ENCODE results near the gene ZNF554.
"Not testable (repeated sequence)": the region's sequence is repeated elsewhere in the genome, so short reads cannot be mapped to it uniquely, and the experiment has no call there.

ZNF554 gene

DNA sequence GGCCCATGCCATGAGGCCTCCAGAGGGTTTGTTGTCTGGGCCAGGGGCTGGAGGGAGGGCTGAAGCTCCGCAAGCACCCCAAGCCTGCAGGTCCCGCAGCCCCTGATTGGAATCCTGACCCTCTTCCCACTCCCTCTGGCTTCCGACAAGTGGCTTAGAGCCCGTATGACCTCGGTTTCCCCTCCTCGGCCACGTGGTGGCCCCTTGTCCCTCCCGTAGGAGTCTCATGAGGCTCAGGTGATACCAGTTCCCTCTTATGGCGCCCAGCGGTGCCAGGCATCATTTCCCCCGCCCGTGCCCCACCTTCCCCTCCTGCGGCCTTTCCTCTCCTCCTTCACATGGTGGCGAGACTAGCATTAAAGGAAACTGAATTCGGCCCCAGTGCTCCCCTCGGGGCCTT is 28.2 kb upstream of the ZNF554 start:
- DNase-seq: no peak

DNA sequence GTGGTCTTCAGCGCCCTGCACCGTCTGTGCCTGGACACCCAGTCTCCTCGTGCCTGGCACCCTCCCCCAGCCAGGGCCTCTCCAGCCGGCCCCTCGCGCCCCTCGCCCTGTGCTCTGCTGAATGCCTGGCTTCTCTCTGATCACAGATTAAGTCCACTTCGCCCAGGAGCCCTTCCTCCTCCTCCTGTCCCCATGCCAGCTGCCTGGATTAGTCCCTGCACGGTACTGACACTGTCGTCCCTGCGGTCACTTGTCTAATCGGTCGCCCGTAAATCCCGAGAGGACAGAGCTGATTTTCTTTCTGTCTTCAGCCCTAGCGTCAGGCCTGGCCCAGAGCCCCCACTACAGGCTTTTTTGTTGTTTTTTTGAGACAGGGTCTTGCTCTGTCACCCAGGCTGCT is 27.8 kb upstream of the ZNF554 start:
- no peak for DNase-seq

DNA sequence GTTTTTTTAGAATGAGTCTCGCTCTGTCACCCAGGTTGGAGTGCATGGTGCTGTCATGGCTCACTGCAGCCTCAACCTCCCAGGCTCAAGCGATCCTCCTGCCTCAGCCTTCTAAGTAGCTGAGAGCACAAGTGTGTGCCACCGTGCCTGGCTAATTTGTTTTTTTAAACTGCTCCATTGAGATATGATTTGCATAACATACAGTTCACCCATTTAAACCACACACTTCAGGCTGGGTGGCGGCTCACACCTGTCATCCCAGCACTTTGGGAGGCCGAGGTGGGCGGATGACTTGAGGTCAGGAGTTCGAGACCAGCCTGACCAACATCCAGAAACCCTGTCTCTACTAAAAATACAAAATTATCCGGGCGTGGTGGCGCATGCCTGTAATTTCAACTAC is 27.0 kb upstream of the ZNF554 start:
- not testable (repeated sequence) for DNase-seq

DNA sequence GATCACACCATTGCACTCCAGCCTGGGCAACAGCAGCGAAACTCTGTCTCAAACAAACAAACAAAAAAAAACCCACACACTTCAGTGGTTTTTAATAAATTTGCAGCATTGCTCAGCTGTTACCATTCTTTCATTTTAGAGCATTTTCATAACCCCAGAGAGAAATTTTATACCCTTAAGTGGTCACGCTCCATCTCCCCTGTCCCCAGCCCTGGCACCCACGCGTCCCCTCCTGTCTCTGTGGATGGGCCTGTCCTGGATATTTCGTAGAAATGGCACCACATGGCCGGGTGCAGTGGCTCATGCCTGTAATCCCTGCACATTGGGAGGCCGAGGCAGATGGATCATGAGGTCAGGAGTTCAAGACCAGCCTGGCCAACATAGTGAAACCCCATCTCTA is 26.5 kb upstream of the ZNF554 start:
- DNase-seq: no peak

GRCh38 chr19:2793577-2793976 is 26.1 kb upstream of the ZNF554 start:
- DNase-seq: no peak

- no peak for DNase-seq
Observed at GRCh38 chr19:2795827-2796658, 23.6 kb upstream of the ZNF554 start.

GRCh38 chr19:2796659-2797266 is 22.9 kb upstream of the ZNF554 start:
- no peak for DNase-seq

DNA sequence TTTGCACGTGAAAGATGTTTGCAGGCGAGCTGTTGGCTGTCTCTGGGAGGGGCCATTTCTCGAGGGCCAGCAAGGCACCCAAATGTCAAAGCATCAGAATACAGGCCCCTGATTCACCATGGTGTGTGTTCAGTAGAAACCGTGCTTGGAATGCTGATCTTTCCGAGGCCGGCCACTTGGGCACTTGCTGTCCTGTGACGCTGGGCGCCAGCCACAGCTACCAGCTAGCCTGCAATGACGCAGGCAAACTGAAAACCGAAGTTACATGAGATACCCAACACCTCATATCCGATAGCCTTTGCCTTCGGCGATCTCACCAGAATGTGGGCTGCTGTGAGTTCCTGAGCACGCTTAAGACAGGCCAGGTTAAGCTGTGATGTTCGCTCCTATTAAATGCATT is 22.4 kb upstream of the ZNF554 start:
- DNase-seq: no peak

DNA sequence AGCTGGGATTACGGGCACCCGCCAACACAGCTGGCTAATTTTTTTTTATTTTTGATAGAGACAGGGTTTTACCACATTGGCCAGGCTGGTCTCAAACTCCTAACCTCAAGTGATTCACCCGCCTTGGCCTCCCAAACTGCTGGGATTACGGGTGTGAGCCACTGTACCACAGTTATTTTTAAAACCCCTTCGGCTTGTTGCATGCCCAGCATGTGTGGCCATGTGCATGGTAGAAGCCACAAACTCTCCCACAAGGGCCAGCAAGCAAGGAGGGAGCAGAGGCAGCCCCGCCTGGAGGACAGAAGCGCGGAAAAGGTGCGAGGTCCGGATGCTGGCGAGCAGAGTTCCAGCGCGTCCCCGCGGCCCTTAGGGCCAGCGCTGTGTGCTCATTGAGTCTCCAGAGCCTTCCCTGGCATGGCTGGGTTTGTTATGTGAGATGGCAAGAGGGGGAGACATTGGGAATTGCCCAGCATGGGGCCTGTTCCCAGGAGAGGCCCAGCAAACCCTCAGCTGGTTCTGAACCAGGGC is 21.4 kb upstream of the ZNF554 start:
- no peak for DNase-seq

DNA sequence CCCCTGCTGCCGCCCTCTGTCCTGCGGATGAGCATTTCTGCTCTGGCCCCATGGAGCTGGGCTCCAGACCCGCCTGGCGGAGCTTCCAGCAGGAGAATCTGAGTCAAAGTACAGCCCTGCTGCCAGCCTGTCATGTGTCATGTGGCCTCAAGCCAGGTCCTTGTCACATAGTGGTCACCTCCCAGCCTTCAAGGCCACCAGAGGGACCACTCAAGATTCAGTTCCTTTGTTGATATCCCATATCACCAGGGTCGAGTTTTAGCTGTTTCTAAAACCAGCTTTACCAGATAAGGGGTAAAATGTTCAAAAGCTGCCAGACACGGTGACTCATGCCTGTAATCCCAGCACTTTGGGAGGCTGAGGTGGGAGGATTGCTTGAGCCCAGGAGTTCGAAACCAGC is 20.9 kb upstream of the ZNF554 start:
- no peak for DNase-seq

DNA sequence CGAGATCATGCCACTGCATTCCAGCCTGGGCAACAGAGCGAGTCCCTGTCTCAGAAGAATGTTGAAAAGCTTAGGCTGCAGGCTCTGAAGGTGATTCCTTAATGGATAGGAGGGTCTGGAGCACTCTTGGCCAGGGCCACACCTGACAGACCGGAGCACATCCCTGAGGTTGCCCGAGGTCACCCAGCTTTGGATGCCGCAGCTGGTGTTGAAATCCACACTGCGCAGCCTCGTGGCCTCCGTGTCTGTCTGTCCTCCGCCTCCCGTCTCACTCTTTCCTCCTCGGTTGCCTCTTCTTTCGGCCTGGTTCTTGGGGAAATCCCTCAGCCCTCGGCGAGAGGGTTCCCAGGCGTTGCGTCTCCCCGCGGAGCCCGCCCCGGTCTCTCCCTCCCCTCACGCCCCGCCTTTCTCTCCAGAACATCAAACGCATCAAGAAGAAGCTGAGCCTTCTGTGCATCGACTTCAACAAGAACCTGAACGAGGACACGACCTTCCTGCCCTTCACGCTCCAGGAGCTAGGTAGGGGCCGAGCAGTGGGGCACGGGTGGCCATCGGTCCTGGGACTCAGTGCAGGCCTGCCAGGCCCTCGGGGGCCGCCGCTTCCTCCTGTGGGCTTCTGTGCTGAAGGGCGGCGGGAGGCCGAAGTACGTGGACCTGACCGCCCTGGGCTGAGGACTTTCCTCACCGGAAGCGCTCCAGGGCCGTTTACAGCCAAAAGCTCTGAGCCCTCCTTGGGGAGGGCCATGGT is 20.2 kb upstream of the ZNF554 start:
- no peak for DNase-seq

DNA sequence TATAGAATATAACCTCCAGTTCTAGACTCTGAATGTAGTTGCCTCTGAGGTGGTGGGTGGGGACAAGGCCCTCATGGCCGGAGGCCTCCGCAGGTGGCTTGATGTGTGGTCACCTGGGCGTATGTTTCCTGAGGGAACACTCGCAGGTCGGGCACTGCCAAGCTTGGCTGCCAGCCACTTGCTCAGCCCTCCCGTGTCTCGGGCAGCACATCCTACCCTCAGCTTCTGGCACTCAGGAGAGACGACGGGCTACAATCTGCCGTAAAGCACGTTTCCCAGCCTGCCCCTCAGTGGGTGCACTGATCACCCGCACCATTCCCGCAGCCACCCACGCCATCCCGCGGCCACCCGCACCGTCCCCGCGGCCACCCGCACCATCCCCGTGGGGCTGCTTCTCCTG is 19.2 kb upstream of the ZNF554 start:
- DNase-seq: no peak

DNA sequence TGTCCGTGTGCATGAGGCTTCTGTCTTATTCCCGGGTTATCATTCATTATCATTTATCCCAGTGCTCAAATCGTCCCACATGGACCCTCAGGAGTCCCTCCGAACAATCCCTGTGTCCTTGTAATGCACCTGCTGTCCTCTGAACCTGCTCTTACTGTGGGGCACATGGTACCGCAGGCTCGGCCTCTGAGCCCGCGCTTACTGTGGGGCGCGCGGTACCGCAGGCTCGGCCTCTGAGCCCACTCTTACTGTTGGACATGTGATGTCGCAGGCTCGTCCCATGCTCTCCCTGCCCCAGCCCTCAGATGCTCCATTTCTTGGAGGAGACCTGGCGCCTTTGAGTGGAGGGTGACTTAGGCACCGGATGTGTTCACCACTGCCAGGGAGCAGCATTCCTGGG is 16.8 kb upstream of the ZNF554 start:
- DNase-seq: no peak

DNA sequence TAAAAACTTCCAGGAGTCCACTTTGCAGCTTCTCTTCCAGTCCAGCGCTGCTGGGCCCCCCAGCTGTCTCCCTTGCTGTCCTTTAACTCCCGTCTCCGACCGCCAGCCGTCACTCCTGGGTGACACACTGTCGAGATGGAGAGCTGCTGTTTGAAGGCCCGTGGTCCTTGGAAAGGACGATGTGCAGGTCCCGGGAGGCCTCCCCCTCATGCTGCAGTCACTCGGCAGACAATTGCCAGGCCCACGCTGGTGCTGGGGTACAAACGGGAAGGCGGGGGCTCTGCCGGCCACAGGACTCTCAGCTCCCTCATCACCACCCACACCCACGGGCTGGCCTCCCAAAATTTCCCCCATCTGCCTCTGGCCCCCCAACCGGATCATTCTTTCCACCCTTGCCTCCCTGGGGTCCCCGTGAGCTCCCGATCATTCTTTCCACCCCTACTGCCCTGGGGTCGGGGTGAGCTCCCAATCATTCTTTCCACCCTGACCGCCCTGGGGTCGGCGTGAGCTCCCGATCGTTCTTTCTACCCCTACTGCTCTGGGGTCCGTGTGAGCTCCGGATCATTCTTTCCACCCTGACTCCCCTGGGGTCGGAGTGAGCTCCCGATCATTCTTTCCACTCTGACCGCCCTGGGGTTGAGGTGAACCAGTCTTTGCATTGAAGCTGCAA is 16.0 kb upstream of the ZNF554 start:
- DNase-seq: no peak

DNA sequence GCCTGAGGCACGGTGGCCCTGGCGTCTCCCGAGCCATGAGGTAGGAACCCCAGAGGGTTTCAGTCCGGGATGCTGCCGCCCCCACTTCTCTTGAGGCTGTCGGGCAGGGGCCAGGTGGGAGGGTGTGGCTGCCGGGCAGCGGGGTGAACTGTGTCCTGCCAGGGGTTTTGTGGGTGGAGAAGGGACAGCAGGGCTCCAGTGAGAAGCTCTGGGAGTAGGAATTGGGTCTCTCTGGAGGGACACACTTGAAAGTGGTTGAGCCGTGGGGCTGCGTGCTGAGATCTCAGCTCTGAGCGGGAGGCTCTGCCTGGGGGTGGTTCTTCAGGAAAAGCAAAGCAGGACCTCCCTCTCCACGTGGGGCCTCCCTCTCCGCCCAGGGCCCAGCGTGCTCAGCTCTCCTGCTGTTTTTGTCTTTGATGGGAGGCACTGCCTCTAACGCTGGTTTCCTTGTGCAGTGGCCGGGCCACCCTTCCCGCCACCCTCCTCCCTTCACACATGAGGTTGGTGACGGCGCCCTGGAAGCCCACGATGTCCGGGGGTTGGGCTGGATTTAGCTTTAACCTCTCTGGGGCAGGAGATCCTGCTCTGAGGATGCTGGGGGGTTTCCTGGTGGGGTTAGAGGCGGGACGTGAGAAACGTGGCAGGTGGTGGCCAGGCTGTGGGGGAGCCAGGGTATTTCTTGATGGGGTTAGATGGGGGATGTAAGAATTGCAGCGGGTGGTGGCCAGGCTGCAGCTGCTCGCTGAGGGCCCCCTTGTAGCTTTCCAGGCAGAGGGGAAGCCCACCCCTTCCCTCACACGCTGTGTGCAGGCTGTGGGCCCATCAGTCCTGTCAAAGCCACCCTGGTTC is 15.3 kb upstream of the ZNF554 start:
- DNase-seq: no peak

GRCh38 chr19:2805261-2805900 is 14.3 kb upstream of the ZNF554 start:
- DNase-seq: no peak

GRCh38 chr19:2805991-2806649 is 13.5 kb upstream of the ZNF554 start:
- DNase-seq: no peak

GRCh38 chr19:2806736-2807378 is 12.8 kb upstream of the ZNF554 start:
- DNase-seq: no peak

DNA sequence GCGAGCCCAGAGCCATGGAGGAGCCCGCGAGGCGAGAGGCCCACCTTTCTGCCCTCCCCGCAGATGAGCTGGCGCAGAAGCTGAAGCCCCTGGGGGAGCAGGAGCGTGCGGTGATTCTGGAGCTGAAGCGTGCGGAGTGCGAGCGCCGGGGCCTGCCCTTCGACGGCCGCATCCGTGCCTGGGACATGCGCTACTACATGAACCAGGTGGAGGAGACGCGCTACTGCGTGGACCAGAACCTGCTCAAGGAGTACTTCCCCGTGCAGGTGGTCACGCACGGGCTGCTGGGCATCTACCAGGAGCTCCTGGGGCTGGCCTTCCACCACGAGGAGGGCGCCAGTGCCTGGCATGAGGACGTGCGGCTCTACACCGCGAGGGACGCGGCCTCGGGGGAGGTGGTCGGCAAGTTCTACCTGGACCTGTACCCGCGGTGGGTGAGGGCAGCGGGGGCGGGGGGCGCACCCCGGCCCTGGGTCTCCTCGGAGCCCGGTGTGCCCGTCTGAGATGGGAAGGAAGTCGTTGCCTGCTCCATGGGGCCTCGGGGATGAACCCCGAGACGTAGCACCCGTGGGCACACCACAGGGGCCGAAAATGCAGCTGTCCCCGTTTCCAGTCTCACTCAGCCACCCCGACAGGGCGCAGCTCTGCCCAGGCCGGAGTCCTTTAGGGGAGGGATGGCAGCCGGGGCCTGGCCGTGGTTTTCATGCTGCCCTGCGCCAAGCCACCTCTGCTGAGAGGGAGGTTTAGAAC is 12.1 kb upstream of the ZNF554 start:
- no peak for DNase-seq
